GM19467 (cell line): ENCODE measurements around the gene ROS1.
"Not testable (repeated sequence)": the region's sequence is repeated elsewhere in the genome, so short reads cannot be mapped to it uniquely, and the experiment has no call there.

Experiments
- ATAC-seq: cut with Tn5 transposase; IDR thresholded peaks from one replicate; pipeline ENCODE4 v1.9.1; 2021; ENCODE audit warnings: mild to moderate bottlenecking, moderate library complexity; ENCODE audit not compliant: unreplicated experiment

ROS1 gene

DNA sequence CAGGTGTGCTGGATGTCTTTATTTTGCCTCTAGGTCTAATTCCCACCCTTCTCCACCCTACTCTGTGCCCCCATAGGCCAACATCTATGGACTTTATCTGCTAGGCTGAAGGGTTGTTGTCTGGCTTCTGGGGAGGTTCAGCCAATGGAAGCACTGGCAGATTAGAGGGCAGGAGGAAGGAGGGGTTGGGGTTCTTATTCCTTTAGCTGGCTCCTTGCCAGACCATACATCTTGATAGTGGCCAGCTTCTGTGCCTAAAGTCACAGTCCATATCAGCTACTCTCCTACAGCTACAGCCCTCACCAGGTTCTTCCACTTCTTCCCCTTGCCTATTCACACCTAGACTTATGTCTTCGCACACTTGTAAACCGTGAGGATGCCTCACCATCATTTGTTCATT is 41.1 kb downstream of the ROS1 start:
- ATAC-seq: no peak

DNA sequence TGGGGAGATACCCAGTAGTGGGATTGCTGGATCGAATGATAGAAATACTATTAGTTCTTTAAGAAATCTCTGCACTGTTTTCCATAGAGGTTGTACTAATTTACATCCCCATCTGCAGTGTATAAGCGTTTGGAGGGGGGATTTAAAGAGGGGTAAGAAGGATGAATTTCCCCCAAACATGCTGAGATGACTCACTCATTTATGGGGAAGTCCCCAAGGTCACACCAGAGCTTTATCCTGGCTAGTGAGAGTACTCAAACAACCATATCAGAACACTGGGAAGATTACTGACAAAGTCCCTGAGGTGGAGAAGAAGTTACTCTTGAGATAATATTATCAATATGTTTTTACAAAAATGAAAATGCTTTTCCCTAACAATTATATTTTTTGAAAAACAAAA is 44.0 kb downstream of the ROS1 start:
- ATAC-seq: no peak

DNA sequence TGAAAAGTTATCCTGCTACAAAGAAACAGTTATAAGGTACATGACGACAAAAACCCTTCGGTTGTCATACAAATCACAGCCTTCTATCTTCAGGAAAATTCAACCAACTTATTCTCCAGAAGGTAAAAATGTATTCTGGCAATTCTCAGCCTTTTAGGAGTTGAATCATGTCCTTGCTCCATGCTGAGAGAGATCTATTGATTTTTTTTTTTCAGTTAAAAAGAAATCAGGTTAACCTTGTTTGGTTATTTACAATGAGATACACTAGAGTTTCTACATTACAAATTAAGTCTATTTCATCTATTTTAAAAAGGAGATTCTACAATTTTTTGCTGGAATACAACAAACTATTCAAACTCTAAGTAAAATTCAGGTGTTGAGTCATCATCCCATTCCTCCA is 45.4 kb downstream of the ROS1 start:
- no peak for ATAC-seq

DNA sequence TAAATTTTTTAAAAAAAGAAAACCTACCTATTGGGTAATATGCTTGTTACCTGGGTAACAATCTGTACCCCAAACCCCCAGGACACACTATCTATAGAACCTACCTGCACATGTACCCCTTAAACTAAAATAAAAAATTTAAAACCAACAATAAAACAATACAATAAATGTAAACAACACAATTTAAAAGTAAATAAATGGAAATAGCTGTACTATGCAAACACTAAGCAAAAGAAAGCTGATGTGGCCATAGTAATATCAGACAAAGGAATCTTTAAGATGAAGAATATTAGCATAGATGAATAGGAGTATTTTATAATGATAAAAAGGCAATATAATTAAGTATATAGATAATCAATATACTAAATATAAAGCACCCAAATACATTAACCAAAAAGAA is 50.3 kb downstream of the ROS1 start:
- no peak for ATAC-seq

DNA sequence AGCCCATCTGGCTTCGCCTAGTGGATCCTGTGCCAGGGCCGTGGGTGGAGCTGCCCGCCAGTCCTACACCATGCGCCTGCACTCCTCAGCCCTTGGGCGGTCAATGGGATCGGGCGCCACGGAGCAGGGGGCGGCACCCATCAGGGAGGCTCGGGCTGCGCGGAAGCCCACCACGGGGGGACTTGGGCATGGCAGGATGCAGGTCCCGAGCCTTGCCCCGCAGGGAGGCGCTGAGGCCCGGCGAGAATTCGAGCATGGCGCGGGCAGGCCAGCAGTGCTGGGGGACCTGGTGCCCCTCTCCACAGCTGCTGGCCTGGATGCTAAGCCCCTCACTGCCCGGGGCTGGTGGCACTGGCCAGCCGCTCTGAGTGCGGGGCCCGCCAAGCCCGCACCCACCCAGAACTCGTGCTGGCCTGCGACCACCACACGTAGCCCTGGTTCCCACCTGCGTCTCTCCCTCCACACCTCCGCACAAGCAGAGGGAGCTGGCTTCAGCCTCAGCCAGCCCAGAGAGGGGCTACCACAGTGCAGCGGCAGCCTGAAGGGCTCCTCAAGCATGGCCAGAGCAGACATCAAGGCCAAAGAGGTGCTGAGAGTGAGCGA is 52.4 kb downstream of the ROS1 start:
- no peak for ATAC-seq

DNA sequence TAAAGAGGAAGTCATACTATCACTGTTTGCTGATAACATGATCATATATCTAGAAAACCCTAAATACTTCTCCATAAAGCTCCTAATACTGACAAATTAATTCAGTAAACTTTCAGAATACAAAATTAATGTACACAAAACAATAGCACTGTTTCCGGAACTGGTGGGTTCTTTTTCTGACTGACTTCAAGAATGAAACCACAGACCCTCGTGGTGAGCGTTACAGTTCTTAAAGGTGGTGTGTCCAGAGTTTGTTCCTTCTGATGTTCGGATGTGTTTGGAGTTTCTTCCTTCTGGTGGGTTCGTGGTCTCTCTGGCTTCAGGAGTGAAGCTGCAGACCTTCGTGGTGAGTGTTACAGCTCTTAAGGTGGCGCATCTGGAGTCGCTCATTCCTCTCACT is 53.5 kb downstream of the ROS1 start:
- not testable (repeated sequence) for ATAC-seq

DNA sequence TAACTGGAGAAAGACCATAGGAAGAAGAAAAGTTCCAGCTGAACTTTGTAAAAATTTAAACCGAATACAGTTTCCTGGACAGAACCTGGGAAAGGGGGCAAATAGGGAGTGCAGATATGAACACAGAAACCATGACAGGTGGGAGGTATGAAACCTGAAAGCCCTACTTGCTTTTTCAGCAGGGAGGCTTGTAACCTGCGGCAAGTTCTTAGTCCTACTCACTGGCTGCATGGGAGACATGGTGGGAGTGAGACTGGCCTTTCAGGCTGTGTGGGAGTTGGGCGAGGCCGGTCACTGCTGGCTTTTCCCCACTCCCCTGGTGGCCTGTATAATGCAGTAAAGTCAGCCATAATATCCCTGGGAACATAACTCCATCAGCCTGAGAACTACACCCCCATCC is 54.2 kb downstream of the ROS1 start:
- ATAC-seq: no peak

DNA sequence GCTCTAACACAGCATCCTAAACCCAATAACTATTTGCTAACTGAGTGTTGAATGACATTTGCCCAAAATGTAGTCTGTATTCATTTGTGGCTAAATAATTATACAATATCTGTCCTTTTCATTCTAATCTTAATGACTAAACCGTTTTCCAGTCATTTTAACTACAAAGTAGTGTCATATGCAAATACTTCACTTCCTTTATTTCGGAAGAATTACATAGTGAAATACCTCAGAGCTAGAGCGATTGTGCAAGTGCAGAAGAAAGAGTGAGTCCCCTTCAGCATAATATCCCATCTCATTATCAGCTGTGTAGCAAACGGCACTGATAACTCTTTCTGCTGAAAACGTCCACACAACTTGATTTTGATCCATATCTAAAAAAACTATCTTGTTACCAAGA is 66.2 kb downstream of the ROS1 start:
- no peak for ATAC-seq

DNA sequence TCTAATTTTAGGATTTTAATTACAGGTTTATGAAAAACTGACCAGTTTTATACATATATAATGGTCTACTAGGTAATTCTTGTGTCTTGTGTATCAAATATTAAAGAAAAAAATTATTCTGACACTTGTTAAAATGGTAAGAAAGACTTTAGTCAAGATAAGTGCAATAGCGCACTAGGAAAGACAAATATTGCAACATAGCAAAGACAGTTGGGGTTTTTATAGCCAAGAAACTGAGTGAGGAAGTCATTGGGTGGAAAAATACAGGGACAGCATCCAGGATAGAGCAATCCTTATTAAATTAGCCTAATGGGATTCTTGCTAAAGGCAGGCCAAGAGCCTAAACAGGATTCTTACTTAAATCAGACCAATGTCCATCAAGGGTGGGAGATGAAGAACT is 71.1 kb downstream of the ROS1 start:
- no peak for ATAC-seq

DNA sequence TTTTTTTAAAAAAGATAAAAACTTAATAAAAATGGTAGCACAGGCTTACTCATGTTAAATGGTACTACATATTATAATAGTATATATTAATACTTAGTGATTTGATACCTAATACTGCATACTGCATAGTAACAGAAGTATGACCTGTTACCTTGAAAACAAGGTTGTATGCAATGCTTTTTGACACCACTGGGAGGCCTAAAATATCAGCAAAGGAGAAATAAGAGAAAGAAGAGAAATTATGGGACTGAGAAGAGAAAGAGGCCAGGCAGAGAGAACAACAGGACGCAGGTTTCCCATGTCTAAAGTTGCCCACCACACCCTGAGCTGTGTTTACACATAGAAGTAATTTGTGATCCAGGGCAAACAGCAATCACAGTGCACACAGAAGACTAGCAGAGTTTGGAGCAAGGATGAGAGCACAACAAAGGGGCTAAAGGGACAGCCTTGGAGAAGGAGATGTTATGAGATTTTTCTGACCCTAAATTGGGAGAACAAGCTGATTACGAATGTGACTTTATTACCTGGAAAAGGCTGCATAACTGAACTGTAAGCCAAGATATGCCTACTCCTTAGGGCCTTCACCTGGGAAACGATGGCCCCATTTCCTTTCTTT is 73.2 kb downstream of the ROS1 start:
- no peak for ATAC-seq

DNA sequence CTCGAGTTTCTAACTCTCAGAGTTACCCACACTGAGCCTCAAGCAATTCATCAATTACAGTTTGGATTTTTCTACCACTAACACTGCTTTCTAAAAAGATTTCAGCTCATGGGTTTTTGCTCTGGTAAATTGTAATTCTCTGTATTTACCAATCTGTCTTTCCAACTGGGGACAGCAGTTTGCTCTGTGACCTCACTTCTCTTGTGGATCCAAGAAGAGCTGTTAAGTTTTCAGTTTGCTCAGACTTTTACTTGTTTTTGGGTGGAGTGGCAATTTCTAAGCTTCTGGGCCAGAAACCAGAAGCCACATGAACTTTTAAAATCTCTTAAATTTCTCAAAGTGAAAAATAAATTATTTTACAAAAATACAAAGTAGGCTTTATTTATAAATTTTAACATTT is 74.2 kb downstream of the ROS1 start:
- no peak for ATAC-seq

DNA sequence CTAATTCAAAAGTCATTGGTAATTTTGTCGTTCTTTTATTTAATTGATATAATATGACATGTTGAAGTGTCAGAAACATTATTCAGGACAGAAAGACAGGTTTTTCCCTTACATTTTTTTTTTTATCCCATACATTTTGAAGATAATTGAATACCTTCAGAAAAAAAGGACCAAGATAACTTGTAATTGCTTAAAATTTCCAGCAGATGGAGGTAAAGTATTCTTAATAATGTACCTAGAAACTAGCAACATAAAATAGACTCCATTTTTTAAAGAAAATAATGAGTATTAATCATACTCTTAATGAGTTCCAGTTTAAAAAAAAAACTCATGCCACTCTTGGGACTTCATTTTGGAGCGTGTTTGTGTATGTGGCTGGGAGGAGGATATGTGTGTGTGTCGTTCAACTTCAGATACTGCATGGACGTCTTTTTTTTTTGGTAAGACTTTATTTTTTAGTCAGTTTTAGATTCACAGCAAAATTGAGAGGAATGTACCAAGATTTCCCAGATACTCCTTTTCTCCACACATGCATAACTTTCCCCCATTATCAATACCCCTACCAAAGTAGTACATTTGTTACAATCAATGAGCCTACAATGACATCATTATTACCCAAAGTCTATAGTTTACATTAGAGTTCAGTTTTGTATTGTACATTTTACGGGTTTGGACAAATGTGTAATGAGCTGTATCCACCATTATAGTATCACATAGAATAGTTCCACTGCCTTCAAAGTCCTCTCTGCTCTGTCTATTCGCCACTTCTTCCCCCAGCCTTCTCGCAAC is 79.4 kb downstream of the ROS1 start:
- ATAC-seq: no peak

DNA sequence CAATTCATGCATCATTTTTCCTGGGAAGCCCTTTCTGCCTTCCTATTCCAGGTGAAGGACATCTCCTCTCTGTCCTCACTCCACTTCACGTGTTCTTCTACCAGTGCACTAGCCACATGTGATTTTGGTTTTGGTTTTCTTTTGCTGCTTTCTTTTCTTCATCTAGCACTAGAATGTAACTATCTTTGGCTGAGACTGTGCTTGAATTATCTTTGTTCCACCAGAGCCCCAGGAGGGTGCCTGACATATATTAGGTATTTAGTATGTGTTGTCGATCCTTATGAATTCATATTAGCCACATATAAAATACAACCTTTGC is 80.5 kb downstream of the ROS1 start:
- no peak for ATAC-seq

DNA sequence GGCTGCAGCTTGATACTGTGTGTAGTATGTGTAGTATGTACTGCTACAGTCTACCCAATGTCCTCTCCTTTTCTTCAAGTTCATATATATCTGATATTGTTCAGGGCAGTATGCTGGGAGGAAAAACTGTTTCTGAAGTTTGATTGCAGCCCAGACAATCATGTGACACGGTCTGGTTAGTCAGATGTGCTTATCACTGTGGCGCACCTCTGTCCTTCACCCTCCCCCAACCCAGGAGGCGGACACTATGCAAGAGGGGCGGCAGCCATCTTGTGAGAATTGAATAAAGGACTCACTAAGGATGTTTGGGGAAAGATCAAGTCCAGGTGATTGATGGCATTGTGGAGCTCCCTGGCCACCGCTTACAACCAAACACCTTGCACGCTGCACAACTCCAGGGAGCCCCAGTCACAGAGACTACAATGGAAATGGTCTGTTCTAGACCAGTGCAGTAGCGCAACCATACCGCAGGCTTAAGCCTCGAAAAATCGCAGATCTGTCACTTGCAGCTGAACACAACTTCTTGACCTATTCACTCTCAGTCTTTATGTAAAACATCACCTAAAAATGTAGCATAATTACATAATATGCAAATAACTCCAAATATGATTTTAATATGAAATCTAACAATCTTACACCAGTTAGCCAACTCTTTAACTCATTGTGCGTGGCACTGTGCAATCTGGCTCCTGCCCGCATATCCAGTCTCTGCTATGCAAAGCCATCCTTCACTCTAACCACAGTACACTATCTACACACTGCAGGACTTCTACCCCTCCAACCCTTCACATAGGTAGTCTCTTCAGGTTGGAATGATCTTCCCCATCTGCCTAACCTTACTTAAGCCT is 81.1 kb downstream of the ROS1 start:
- no peak for ATAC-seq

DNA sequence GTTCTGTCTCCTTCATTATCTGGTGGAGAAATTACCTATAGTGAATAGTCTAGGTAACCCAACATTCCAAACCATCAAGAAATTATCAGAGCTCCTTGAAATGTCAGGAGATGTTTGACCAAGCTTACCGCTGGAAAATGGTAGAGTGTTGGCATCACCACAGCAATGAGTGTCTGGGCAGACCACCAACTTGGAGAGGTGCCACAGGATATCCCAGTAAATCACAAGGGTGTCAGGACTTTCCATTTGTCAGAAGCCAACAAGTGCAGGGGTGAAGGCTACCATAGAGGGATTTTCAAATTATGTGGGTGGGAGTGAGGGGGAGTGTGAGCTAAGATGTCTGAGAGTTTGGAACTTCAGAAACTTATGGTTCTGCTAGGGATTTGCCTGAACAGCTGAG is 87.2 kb downstream of the ROS1 start:
- ATAC-seq: no peak

DNA sequence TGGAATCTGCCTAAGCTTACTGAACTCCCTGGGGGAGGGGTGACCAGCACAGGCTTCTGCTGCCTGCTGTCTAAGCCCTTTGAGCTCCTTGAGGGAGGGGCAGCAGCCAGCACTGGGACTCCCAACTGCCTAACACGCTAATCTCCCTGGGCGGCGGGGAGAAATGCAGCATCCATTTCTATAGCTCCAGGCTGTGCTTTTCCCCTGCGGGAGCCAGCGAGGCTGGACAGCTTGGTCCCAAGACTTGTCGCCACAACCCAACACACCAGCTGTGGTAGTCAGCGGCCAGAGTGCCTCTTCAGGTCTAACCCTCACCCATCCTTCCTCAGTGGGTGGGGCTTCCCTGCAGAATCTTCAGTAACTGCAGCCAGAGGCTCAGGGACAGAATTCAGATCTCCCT is 95.8 kb downstream of the ROS1 start:
- ATAC-seq: no peak

DNA sequence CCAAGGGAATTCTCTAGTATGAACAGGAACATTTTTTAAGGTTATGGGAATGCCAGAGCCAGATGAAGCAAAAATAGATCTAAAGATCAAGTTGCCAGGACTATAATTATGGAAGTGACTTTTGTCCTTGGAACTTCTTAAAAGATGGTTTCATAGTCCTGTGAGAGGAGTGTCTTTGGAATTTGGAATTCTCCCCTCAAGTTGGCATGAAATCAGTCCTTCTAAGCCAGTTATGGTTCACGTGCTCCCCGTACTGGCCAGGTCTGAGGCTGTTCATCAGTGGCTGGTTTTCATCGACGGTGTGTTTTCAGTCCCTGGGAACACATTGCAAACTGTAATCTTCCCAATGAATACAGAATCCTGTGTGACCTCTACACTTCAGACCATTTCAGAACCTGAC is 97.2 kb downstream of the ROS1 start:
- no peak for ATAC-seq

DNA sequence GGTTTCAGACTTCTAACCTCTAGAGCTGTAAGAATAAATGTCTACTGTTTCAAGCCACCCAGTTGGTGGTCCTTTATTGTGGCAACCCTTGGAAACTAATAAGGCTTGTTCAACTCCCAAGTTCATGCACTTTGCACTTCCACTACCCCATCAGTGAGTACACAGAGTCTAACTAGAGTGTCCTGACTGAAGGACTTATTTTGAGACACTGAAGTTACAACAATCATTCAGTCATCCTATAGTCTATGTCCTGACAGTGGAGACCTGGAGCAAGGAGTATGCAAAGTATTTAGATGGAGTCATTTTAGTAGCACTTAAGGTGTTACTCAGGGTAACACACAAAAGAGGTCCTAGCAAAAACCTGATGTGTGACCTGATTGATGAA is 97.7 kb downstream of the ROS1 start:
- ATAC-seq: no peak

DNA sequence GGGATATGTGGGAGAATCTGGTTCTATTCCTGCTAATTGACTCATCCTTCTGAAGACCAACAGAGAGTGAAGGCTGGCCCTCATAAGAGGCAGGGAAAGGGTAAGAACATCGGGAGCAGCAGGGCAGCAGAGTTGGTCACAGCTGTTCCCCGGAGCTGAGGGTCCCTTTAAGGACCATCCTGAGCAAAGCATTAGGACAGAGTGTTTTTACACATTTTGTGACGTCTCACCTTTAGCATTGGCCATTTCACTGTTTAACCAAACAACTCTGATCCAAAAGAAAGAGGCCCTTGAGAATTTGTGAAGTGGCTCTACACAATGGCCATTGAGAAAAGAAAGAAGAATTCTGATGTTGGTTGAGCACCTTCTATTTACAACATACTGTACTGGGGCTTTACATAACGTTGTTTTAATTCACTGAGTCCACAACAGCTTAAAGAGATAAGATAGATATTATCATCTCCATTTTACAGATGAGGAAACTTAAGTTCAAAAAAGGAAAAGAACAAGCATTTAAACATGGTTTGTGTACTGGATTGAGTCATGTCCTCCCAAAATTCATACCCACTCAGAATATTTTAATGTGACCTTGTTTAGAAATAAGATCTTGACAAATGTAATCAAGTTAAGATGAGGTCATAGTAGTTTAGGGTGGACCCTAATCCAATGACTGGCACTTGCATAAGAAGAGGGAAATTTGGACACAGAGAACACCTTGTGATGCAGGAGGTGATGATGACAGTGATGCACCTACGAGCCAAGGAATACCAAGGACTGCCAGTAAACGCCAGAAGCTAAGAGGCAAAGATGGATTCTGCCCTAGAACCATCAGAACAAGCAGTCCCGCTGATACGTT is 98.4 kb downstream of the ROS1 start:
- ATAC-seq: no peak

DNA sequence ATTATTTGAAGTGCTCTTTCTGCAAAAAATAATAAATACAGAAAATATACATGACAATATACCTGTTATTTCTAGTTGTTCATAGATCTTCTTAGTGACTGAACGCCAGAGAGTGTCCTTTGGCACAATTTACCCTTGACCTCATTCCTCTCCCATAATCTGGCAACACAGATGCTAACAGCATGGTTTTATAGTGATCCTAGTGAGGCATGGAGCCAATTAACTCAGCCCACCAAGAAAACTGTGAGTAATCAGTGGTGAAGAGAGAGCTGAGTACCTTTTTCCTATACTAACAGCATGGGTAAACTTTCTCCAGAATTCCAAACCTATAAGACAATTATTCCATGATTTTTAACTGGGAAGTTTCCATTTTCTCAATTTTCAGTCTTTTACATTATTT is 99.3 kb downstream of the ROS1 start:
- no peak for ATAC-seq

DNA sequence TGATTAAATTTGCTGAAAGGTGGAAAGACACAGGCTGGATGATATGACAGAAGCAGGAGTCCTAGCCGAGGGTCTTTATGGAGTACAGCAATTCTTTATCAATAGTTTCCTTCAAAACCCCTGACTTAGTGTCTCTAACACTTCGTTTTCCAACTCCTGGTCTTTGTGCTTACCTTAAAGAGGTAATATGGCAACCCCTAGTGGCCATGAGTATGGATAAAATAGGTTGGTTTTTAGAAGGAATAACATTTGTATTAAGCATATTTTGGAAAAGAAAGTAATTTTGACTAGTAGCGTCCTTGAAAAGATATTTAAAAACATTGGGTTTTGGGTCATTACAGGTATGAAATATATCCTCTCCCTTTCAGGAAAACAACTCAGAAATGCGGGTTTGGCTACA is 108.5 kb downstream of the ROS1 start:
- ATAC-seq: no peak
